Measurements from ENCODE around the gene DLGAP1.
"Not testable (repeated sequence)": the region's sequence is repeated elsewhere in the genome, so short reads cannot be mapped to it uniquely, and the experiment has no call there.

The DLGAP1 gene

GRCh38 chr18:3495691-3496430 is 959.2 kb downstream of the DLGAP1 start:
- DNase-seq (ENCODE audit: low read depth): no peak

- DNase-seq (ENCODE audit: low read depth): no peak
Measured at GRCh38 chr18:3494569-3494968, 960.5 kb downstream of the DLGAP1 start.

GRCh38 chr18:3494245-3494526 is 960.9 kb downstream of the DLGAP1 start:
- no peak for DNase-seq (ENCODE audit: low read depth)

- DNase-seq (ENCODE audit: low read depth): no peak
Measured at GRCh38 chr18:3493501-3494244, 961.4 kb downstream of the DLGAP1 start.

- no peak for DNase-seq (ENCODE audit: low read depth)
Measured at GRCh38 chr18:3492721-3493120, 962.4 kb downstream of the DLGAP1 start.

GRCh38 chr18:3491981-3492555 is 963.0 kb downstream of the DLGAP1 start:
- no peak for DNase-seq (ENCODE audit: low read depth)

- DNase-seq (ENCODE audit: low read depth): no peak
Measured at GRCh38 chr18:3489462-3489861, 965.6 kb downstream of the DLGAP1 start.

GRCh38 chr18:3486512-3486911 is 968.6 kb downstream of the DLGAP1 start:
- no peak for DNase-seq (ENCODE audit: low read depth)

- DNase-seq (ENCODE audit: low read depth): no peak
Measured at GRCh38 chr18:3485153-3486149, 969.7 kb downstream of the DLGAP1 start.

- no peak for DNase-seq (ENCODE audit: low read depth)
Measured at GRCh38 chr18:3482258-3482657, 972.8 kb downstream of the DLGAP1 start.

GRCh38 chr18:3481696-3482210 is 973.4 kb downstream of the DLGAP1 start:
- DNase-seq (ENCODE audit: low read depth): no peak

- no peak for DNase-seq (ENCODE audit: low read depth)
Measured at GRCh38 chr18:3480827-3481573, 974.1 kb downstream of the DLGAP1 start.

- no peak for DNase-seq (ENCODE audit: low read depth)
Measured at GRCh38 chr18:3479978-3480509, 975.1 kb downstream of the DLGAP1 start.

- no peak for DNase-seq (ENCODE audit: low read depth)
Measured at GRCh38 chr18:3478262-3478978, 976.7 kb downstream of the DLGAP1 start.

GRCh38 chr18:3472681-3473544 is 982.2 kb downstream of the DLGAP1 start:
- DNase-seq (ENCODE audit: low read depth): no peak

- not testable (repeated sequence) for DNase-seq (ENCODE audit: low read depth)
Measured at GRCh38 chr18:3472121-3472520, 983.0 kb downstream of the DLGAP1 start.

GRCh38 chr18:3471141-3471648 is 983.9 kb downstream of the DLGAP1 start:
- no peak for DNase-seq (ENCODE audit: low read depth)

GRCh38 chr18:3468833-3469232 is 986.3 kb downstream of the DLGAP1 start:
- DNase-seq (ENCODE audit: low read depth): no peak

All from T follicular helper cell (primary cell).